ENCODE results near the gene TTLL7.

DNA sequence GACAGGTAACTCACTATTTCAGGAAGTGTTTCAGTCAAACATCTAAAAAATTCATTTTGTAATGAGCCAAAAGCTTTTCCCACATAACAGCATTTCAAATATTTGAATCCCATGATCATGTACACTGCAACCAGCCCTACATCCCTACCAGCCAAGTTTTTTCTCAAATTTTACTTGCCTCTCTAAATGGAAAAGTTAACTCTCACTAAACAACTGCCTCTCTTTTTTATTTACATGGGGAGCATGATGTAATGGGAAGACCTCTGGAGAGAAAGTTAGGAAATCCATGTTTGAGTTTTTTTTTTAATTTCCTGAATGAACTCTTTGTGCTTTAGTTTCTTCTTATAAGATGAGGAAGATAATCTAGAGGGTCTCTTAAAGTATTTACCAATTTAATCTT, 70.5 kb downstream of the TTLL7 start:
- no peak for TF ChIP-seq EZH2 (IDR thresholded peaks at IDR 0.05; ENCODE audit: borderline replicate concordance, insufficient read depth, low read length, poor library complexity, severe bottlenecking)
- TF ChIP-seq, protein P1, sequence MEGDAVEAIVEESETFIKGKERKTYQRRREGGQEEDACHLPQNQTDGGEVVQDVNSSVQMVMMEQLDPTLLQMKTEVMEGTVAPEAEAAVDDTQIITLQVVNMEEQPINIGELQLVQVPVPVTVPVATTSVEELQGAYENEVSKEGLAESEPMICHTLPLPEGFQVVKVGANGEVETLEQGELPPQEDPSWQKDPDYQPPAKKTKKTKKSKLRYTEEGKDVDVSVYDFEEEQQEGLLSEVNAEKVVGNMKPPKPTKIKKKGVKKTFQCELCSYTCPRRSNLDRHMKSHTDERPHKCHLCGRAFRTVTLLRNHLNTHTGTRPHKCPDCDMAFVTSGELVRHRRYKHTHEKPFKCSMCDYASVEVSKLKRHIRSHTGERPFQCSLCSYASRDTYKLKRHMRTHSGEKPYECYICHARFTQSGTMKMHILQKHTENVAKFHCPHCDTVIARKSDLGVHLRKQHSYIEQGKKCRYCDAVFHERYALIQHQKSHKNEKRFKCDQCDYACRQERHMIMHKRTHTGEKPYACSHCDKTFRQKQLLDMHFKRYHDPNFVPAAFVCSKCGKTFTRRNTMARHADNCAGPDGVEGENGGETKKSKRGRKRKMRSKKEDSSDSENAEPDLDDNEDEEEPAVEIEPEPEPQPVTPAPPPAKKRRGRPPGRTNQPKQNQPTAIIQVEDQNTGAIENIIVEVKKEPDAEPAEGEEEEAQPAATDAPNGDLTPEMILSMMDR (IDR thresholded peaks at IDR 0.05; ENCODE audit: poor library complexity, severe bottlenecking): no peak
- no peak for TF ChIP-seq EP300 (conservative IDR thresholded peaks at IDR 0.05; ENCODE audit: poor library complexity, severe bottlenecking)
- TF ChIP-seq, protein P2, sequence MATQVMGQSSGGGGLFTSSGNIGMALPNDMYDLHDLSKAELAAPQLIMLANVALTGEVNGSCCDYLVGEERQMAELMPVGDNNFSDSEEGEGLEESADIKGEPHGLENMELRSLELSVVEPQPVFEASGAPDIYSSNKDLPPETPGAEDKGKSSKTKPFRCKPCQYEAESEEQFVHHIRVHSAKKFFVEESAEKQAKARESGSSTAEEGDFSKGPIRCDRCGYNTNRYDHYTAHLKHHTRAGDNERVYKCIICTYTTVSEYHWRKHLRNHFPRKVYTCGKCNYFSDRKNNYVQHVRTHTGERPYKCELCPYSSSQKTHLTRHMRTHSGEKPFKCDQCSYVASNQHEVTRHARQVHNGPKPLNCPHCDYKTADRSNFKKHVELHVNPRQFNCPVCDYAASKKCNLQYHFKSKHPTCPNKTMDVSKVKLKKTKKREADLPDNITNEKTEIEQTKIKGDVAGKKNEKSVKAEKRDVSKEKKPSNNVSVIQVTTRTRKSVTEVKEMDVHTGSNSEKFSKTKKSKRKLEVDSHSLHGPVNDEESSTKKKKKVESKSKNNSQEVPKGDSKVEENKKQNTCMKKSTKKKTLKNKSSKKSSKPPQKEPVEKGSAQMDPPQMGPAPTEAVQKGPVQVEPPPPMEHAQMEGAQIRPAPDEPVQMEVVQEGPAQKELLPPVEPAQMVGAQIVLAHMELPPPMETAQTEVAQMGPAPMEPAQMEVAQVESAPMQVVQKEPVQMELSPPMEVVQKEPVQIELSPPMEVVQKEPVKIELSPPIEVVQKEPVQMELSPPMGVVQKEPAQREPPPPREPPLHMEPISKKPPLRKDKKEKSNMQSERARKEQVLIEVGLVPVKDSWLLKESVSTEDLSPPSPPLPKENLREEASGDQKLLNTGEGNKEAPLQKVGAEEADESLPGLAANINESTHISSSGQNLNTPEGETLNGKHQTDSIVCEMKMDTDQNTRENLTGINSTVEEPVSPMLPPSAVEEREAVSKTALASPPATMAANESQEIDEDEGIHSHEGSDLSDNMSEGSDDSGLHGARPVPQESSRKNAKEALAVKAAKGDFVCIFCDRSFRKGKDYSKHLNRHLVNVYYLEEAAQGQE (IDR thresholded peaks at IDR 0.05; ENCODE audit: borderline replicate concordance): no peak
- TF ChIP-seq MXI1 (conservative IDR thresholded peaks at IDR 0.05; ENCODE audit: poor library complexity, severe bottlenecking): no peak
